Testis (tissue), 3 donors: ENCODE measurements around the gene FAM53B. TPM values are rescaled to one million over a fixed set of nuclear protein-coding genes. Genes with fewer than 3 reads are reported as not detected.

Source experiments
- DNase-seq: peaks from one replicate; pipeline ENCODE4 v3.0.0-alpha.2; 2019
- H3K27ac ChIP-seq, 2 donors: fragments of 200-600 bp; sonication (generic); one replicate each; pipeline ENCODE4 v1.5.1; 2019
- H3K27me3 ChIP-seq: fragments of 200-600 bp; sonication (generic); one replicate; pipeline ENCODE4 v1.5.1; 2019
- H3K36me3 ChIP-seq: fragments of 200-600 bp; sonication (generic); one replicate; pipeline ENCODE4 v1.5.1; 2017; ENCODE audit warnings: low read depth; ENCODE audit errors: missing control alignments
- H3K4me1 ChIP-seq: fragments of 200-600 bp; sonication (generic); one replicate; pipeline ENCODE4 v1.5.1; 2019
- H3K4me3 ChIP-seq, 2 donors: fragments of 200-600 bp; sonication (generic); one replicate each; pipeline ENCODE4 v1.5.1; 2017 to 2019
- H3K9me3 ChIP-seq: fragments of 200-600 bp; sonication (generic); one replicate; pipeline ENCODE4 v1.5.1; 2017
- POLR2A ChIP-seq: fragments of 450-650 bp; IDR thresholded peaks from one replicate; pipeline ENCODE4 v1.6.1; 2017; ENCODE audit warnings: antibody characterized with exemption, mild to moderate bottlenecking, moderate library complexity
- WGBS, 2 donors: methylation state at CpG; one replicate each; pipeline ENCODE4 v1.1.5; 2018; 5-methylcytosine and 5-hydroxymethylcytosine counted together
- intact Hi-C: fragments of 100-400 bp; cut with DNase I; formaldehyde crosslinking; loops from one replicate; pipeline ENCODE4 v1.15.1; 2023; ENCODE audit warnings: low total_unique reads
- polyA plus RNA-seq: library from polyadenylated mRNA; stranded (reverse); fragments of 350-450 nt; fragmentation: Illumina TruSeq; extraction: RNeasy Lipid Tissue Mini Kit (QIAGEN cat#74804); gene quantifications from one replicate; pipeline ENCODE4 v1.2.3, GENCODE V29; 2014; ENCODE audit warnings: low read depth, low replicate concordance; ENCODE audit not compliant: insufficient read depth
- total RNA-seq, 2 donors: library from RNA; depleted of rRNA; stranded (reverse); fragments of >200 nt; gene quantifications; one replicate each; pipeline ENCODE4 v1.2.3, GENCODE V29; 2016
- TF ChIP-seq, protein P1 (sequence below), 3 experiments: fragments of 450-650 bp in 2 of 3; fragments of 200-600 bp in 1 of 3; sonication (generic) in 1 of 3; IDR thresholded peaks; one replicate each; pipeline ENCODE4 v1.5.1; 2016 to 2019; ENCODE audit warnings: antibody characterized with exemption in 3 of 3, mild to moderate bottlenecking in 2 of 3, moderate library complexity in 1 of 3

The FAM53B gene
- total and polyA plus RNA-seq, 3 donors from 2014 or later: 36.9 to 125 (median 109) TPM

DNA sequence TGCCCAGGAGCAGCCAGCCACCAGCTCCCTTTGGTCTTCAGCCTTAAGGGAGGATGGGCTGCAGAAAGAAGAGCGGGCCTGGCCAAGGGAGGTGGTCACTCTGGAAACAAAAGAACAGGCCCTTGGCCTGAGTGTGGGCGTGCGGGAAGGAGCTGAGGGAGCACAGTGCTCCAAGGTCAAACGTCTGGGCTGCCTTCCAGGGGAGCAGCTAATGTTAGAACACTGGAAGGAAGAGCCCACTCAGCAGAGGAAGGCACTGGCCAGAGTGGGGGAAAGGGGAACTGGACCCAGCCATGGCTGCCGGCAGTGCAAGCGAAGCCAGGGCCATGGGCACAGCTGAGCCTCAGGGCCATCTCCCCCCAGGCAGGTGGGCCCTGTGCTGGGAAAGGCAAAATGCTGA, 42.7 kb downstream of the FAM53B start:
- H3K4me1 ChIP-seq: peaks cover 90% of the 10 kb centered on the region
- DNase-seq: peak; percentile 99
- H3K27ac ChIP-seq: peak overlapping the region; percentile 75 to 81
- H3K4me3 ChIP-seq: no peak overlapping the region
- 15 to 46% methylated on average over 6 of the region's 6 CpGs for WGBS, 2 donors
- H3K36me3 ChIP-seq: no peaks in the 10 kb centered on the region
- TF ChIP-seq POLR2A: no peak
- TF ChIP-seq, protein P1, sequence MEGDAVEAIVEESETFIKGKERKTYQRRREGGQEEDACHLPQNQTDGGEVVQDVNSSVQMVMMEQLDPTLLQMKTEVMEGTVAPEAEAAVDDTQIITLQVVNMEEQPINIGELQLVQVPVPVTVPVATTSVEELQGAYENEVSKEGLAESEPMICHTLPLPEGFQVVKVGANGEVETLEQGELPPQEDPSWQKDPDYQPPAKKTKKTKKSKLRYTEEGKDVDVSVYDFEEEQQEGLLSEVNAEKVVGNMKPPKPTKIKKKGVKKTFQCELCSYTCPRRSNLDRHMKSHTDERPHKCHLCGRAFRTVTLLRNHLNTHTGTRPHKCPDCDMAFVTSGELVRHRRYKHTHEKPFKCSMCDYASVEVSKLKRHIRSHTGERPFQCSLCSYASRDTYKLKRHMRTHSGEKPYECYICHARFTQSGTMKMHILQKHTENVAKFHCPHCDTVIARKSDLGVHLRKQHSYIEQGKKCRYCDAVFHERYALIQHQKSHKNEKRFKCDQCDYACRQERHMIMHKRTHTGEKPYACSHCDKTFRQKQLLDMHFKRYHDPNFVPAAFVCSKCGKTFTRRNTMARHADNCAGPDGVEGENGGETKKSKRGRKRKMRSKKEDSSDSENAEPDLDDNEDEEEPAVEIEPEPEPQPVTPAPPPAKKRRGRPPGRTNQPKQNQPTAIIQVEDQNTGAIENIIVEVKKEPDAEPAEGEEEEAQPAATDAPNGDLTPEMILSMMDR (IDR thresholded peaks at IDR 0.05): no peak
- no peaks in the 10 kb centered on the region for H3K27me3 ChIP-seq
- H3K9me3 ChIP-seq: no peaks in the 10 kb centered on the region
- intact Hi-C loops: loop anchor here (5.0 kb wide), 1 partner anchor 36 kb away; no protein-coding TSS in a partner anchor

GRCh38 chr10:124701038-124701365, 43.2 kb downstream of the FAM53B start:
- no peak for DNase-seq
- H3K9me3 ChIP-seq: no peaks in the 10 kb centered on the region
- H3K27ac ChIP-seq: peak overlapping the region; percentile 75 to 81
- peaks cover 89% of the 10 kb centered on the region for H3K4me1 ChIP-seq
- H3K36me3 ChIP-seq: no peaks in the 10 kb centered on the region
- intact Hi-C loops: loop anchor here (5.0 kb wide), 1 partner anchor 36 kb away; no protein-coding TSS in a partner anchor
- no peak overlapping the region for H3K4me3 ChIP-seq
- no peak for TF ChIP-seq POLR2A
- TF ChIP-seq, protein P1 (IDR thresholded peaks at IDR 0.05): no peak
- WGBS, 2 donors: 33% methylated on average over 1 of the region's 1 CpG; no CpG with 5 or more reads in 1 of the 2 donors
- no peaks in the 10 kb centered on the region for H3K27me3 ChIP-seq

DNA sequence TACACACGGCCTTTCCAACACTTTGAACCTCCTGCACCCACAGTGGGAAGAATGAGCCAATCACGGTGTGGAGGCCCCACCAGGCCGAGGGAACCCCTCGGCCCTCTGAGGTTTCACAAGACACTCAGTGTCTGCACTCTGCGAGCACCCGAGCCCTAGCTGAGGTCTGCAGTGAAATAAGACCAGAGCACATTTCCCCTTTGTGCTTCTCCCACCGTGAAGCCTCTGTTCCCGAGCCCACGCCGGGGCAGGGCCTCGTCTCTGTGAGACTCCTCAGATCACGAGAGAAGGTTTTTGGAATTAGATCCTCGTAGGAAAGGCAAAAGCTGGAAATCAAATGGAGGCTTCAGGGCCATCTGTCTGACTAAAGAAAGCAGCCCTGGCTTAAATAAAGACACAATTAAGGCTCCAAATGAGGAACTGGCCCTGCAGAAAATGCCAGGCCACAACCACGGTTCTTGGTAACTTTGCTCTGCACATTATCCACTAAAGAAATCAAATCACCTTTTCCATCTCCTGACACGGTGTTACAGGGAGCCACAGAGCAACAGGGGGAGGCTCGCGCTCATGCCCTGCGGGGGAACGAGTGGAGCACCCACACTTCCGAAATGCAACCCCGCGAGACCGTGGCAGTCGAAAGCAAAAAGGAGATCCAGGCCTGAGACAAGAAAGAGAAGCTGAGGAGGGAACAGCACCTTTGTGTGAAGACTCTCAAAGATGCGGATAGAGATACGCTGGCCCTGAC, 43.7 kb downstream of the FAM53B start:
- H3K27me3 ChIP-seq: no peaks in the 10 kb centered on the region
- H3K4me3 ChIP-seq: no peak overlapping the region
- H3K27ac ChIP-seq: peak overlapping the region; percentile 75 to 81
- intact Hi-C loops: loop anchor here (5.0 kb wide), 1 partner anchor 37 kb away; no protein-coding TSS in a partner anchor
- H3K36me3 ChIP-seq: no peaks in the 10 kb centered on the region
- DNase-seq: no peak
- TF ChIP-seq, protein P1 (IDR thresholded peaks at IDR 0.05): no peak
- no peak for TF ChIP-seq POLR2A
- H3K9me3 ChIP-seq: no peaks in the 10 kb centered on the region
- WGBS, 2 donors: 57 to 73% methylated on average over 24 to 26 of the region's 26 CpGs
- H3K4me1 ChIP-seq: peaks cover 84% of the 10 kb centered on the region

DNA sequence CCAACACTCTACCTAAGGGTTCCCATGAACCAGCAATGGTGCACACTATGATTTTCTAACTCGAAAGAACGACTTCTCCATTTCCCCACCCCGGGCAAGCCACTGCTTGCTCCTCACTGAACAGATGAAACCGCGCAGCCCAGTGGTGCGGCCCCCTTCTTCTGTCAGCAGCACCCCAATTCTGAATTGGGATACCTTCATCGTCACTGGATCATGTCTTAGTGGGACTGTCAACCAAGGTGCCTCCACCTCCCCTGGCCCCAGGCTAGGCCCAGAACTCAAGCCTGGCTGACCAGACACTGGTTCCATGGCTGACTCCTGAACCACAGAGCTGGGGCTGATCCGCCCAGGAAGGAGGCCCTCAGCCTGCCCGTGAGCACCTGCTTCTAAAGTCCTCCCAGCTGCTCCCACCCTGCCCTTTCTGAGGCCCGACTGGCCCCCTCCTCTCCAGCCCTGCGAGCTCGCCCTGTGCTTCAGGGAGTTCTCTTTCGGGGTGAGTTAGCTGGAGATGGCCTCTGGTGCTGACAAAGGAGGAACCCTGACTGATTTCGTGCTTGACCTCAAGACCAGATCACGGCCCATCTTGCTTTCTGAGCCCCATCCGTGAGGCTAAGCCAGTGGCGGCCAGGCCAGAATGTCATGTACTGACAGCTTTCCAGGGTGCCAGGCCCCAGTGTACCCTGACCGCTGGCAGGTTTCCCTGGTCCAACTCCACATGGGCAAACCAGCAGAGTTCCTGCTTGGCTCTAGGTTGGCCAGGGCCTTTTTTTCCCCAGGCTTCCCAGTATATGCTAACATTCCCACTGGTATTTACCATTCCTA, 44.5 kb downstream of the FAM53B start:
- Histone ChIP-seq H3K4me1 (peaks cover 76% of the 10 kb centered on the region), H3K27me3 (no peaks in the 10 kb centered on the region), H3K36me3 (no peaks in the 10 kb centered on the region), H3K4me3 (no peak overlapping the region), H3K9me3 (no peaks in the 10 kb centered on the region), H3K27ac (peak overlapping the region; percentile 75 to 81)
- intact Hi-C loops: loop anchor here (5.0 kb wide), 1 partner anchor 38 kb away; no protein-coding TSS in a partner anchor
- DNase-seq: no peak
- 83 to 88% methylated on average over 14 to 18 of the region's 18 CpGs for WGBS, 2 donors
- no peak for TF ChIP-seq POLR2A
- TF ChIP-seq, protein P1 (IDR thresholded peaks at IDR 0.05): no peak
